Measurements from ENCODE around the gene B3GNT8. TPM values are rescaled to one million over a fixed set of nuclear protein-coding genes. Genes with fewer than 3 reads are reported as not detected.

The B3GNT8 gene
- total and polyA plus RNA-seq, 9 of the 15 experiments (the other 6 are each of a cell fraction or from before 2014, with no cell fraction given), result 0.11 to 2.9 (median 0.65) TPM; not detected in 2

Small RNAs within 50 kb of the gene (small RNA-seq; reads per million reads assigned to genes)
- not detected for gene RF00017

Other genes starting within 250 kb of the B3GNT8 start
Only the 7 nearest of the 13 such genes appear.
- gene TGFB1, start 73.5 kb downstream of the B3GNT8 start, total RNA-seq (2014; rRNA removed), result 18.6 and 25.8 TPM in 2 replicates
- gene TGFB1, start 73.5 kb downstream of the B3GNT8 start, total RNA-seq (2014; rRNA removed; fragmentation: Illumina TruSeq; extraction: Trizol), result 10.4 and 12.3 TPM in 2 replicates
- gene TGFB1, start 73.5 kb downstream of the B3GNT8 start, total RNA-seq (2015; rRNA removed; fragmentation: Illumina TruSeq; extraction: Trizol), result 14.7 and 17.2 TPM in 2 replicates
- gene TGFB1, start 73.5 kb downstream of the B3GNT8 start, total RNA-seq (2021), result 131 and 159 TPM in 2 replicates
- 11.8 and 13.4 TPM in 2 replicates for gene TGFB1, start 73.5 kb downstream of the B3GNT8 start, polyA plus RNA-seq (2011; rRNA removed)
- 45.7 and 64.4 TPM in 2 replicates for gene TGFB1, start 73.5 kb downstream of the B3GNT8 start, polyA plus RNA-seq (2014; fragmentation: Illumina TruSeq; extraction: Trizol)
- under 1 TPM; 0.24 to 0.77 TPM for gene TGFB1, start 73.5 kb downstream of the B3GNT8 start, polyA plus RNA-seq (2014; fragmentation: Nextera tagmentation; extraction: Ambion mirVana)
- 35.2 and 37.8 TPM in 2 replicates for gene TGFB1, start 73.5 kb downstream of the B3GNT8 start, polyA plus RNA-seq (2014; rRNA removed)
- gene B9D2, start 63.2 kb downstream of the B3GNT8 start, total RNA-seq (2014; rRNA removed), result 3.5 and 6.7 TPM in 2 replicates
- gene B9D2, start 63.2 kb downstream of the B3GNT8 start, total RNA-seq (2014; rRNA removed; fragmentation: Illumina TruSeq; extraction: Trizol), result 0.54 and 1.6 TPM in 2 replicates
- gene B9D2, start 63.2 kb downstream of the B3GNT8 start, total RNA-seq (2015; rRNA removed; fragmentation: Illumina TruSeq; extraction: Trizol), result 5.2 and 5.5 TPM in 2 replicates
- 6.0 and 6.9 TPM in 2 replicates for gene B9D2, start 63.2 kb downstream of the B3GNT8 start, total RNA-seq (2021)
- gene B9D2, start 63.2 kb downstream of the B3GNT8 start, polyA plus RNA-seq (2011; rRNA removed), result 2.8 and 5.8 TPM in 2 replicates
- gene B9D2, start 63.2 kb downstream of the B3GNT8 start, polyA plus RNA-seq (2014; fragmentation: Illumina TruSeq; extraction: Trizol), result 2.2 and 3.4 TPM in 2 replicates
- gene B9D2, start 63.2 kb downstream of the B3GNT8 start, polyA plus RNA-seq (2014; fragmentation: Nextera tagmentation; extraction: Ambion mirVana), result 1 to 10 TPM in 1 of 2 experiments, under 1 TPM in 1; 0.83 to 1.4 TPM
- gene B9D2, start 63.2 kb downstream of the B3GNT8 start, polyA plus RNA-seq (2014; rRNA removed), result 3.4 and 3.5 TPM in 2 replicates
- 2.8 and 4.3 TPM in 2 replicates for gene TMEM91, start 50.8 kb downstream of the B3GNT8 start, total RNA-seq (2014; rRNA removed)
- 1.5 and 1.6 TPM in 2 replicates for gene TMEM91, start 50.8 kb downstream of the B3GNT8 start, total RNA-seq (2014; rRNA removed; fragmentation: Illumina TruSeq; extraction: Trizol)
- gene TMEM91, start 50.8 kb downstream of the B3GNT8 start, total RNA-seq (2015; rRNA removed; fragmentation: Illumina TruSeq; extraction: Trizol), result 1.7 and 1.8 TPM in 2 replicates
- gene TMEM91, start 50.8 kb downstream of the B3GNT8 start, total RNA-seq (2021), result 2.3 and 2.7 TPM in 2 replicates
- 3.0 and 3.9 TPM in 2 replicates for gene TMEM91, start 50.8 kb downstream of the B3GNT8 start, polyA plus RNA-seq (2011; rRNA removed)
- 3.0 and 3.1 TPM in 2 replicates for gene TMEM91, start 50.8 kb downstream of the B3GNT8 start, polyA plus RNA-seq (2014; fragmentation: Illumina TruSeq; extraction: Trizol)
- 1 to 10 TPM; 1.2 to 1.8 TPM for gene TMEM91, start 50.8 kb downstream of the B3GNT8 start, polyA plus RNA-seq (2014; fragmentation: Nextera tagmentation; extraction: Ambion mirVana)
- gene TMEM91, start 50.8 kb downstream of the B3GNT8 start, polyA plus RNA-seq (2014; rRNA removed), result 3.1 and 5.2 TPM in 2 replicates
- gene EXOSC5, start 30.0 kb downstream of the B3GNT8 start, total RNA-seq (2014; rRNA removed), result 37.8 and 47.1 TPM in 2 replicates
- gene EXOSC5, start 30.0 kb downstream of the B3GNT8 start, total RNA-seq (2014; rRNA removed; fragmentation: Illumina TruSeq; extraction: Trizol), result 8.6 and 10.9 TPM in 2 replicates
- gene EXOSC5, start 30.0 kb downstream of the B3GNT8 start, total RNA-seq (2015; rRNA removed; fragmentation: Illumina TruSeq; extraction: Trizol), result 32.5 and 35.0 TPM in 2 replicates
- 59.7 and 66.0 TPM in 2 replicates for gene EXOSC5, start 30.0 kb downstream of the B3GNT8 start, total RNA-seq (2021)
- 43.3 and 53.6 TPM in 2 replicates for gene EXOSC5, start 30.0 kb downstream of the B3GNT8 start, polyA plus RNA-seq (2011; rRNA removed)
- gene EXOSC5, start 30.0 kb downstream of the B3GNT8 start, polyA plus RNA-seq (2014; fragmentation: Illumina TruSeq; extraction: Trizol), result 22.3 and 47.3 TPM in 2 replicates
- gene EXOSC5, start 30.0 kb downstream of the B3GNT8 start, polyA plus RNA-seq (2014; fragmentation: Nextera tagmentation; extraction: Ambion mirVana), result 10 to 100 TPM; 15.1 to 41.8 TPM
- gene EXOSC5, start 30.0 kb downstream of the B3GNT8 start, polyA plus RNA-seq (2014; rRNA removed), result 75.5 and 76.1 TPM in 2 replicates
- 44.5 and 52.5 TPM in 2 replicates for gene BCKDHA, start 29.6 kb downstream of the B3GNT8 start, total RNA-seq (2014; rRNA removed)
- gene BCKDHA, start 29.6 kb downstream of the B3GNT8 start, total RNA-seq (2014; rRNA removed; fragmentation: Illumina TruSeq; extraction: Trizol), result 2.0 and 4.8 TPM in 2 replicates
- gene BCKDHA, start 29.6 kb downstream of the B3GNT8 start, total RNA-seq (2015; rRNA removed; fragmentation: Illumina TruSeq; extraction: Trizol), result 10.6 and 14.0 TPM in 2 replicates
- 14.6 and 16.6 TPM in 2 replicates for gene BCKDHA, start 29.6 kb downstream of the B3GNT8 start, total RNA-seq (2021)
- gene BCKDHA, start 29.6 kb downstream of the B3GNT8 start, polyA plus RNA-seq (2011; rRNA removed), result 14.1 and 30.0 TPM in 2 replicates
- gene BCKDHA, start 29.6 kb downstream of the B3GNT8 start, polyA plus RNA-seq (2014; fragmentation: Illumina TruSeq; extraction: Trizol), result 24.0 and 28.8 TPM in 2 replicates
- gene BCKDHA, start 29.6 kb downstream of the B3GNT8 start, polyA plus RNA-seq (2014; fragmentation: Nextera tagmentation; extraction: Ambion mirVana), result 1 to 10 TPM; 4.5 to 6.4 TPM
- gene BCKDHA, start 29.6 kb downstream of the B3GNT8 start, polyA plus RNA-seq (2014; rRNA removed), result 23.0 and 26.9 TPM in 2 replicates
- 39.1 and 43.5 TPM in 2 replicates for gene DMAC2, start 12.5 kb upstream of the B3GNT8 start, total RNA-seq (2014; rRNA removed)
- 33.0 and 34.1 TPM in 2 replicates for gene DMAC2, start 12.5 kb upstream of the B3GNT8 start, total RNA-seq (2014; rRNA removed; fragmentation: Illumina TruSeq; extraction: Trizol)
- gene DMAC2, start 12.5 kb upstream of the B3GNT8 start, total RNA-seq (2015; rRNA removed; fragmentation: Illumina TruSeq; extraction: Trizol), result 43.1 and 43.2 TPM in 2 replicates
- 51.5 and 55.0 TPM in 2 replicates for gene DMAC2, start 12.5 kb upstream of the B3GNT8 start, total RNA-seq (2021)
- 45.3 and 64.1 TPM in 2 replicates for gene DMAC2, start 12.5 kb upstream of the B3GNT8 start, polyA plus RNA-seq (2011; rRNA removed)
- 58.1 and 59.4 TPM in 2 replicates for gene DMAC2, start 12.5 kb upstream of the B3GNT8 start, polyA plus RNA-seq (2014; fragmentation: Illumina TruSeq; extraction: Trizol)
- 10 to 100 TPM; 12.9 to 20.2 TPM for gene DMAC2, start 12.5 kb upstream of the B3GNT8 start, polyA plus RNA-seq (2014; fragmentation: Nextera tagmentation; extraction: Ambion mirVana)
- 61.0 and 61.2 TPM in 2 replicates for gene DMAC2, start 12.5 kb upstream of the B3GNT8 start, polyA plus RNA-seq (2014; rRNA removed)
- not detected in 2 replicates for gene ERICH4, start 15.8 kb upstream of the B3GNT8 start, total RNA-seq (2014; rRNA removed)
- gene ERICH4, start 15.8 kb upstream of the B3GNT8 start, total RNA-seq (2014; rRNA removed; fragmentation: Illumina TruSeq; extraction: Trizol), result not detected in 2 replicates
- gene ERICH4, start 15.8 kb upstream of the B3GNT8 start, total RNA-seq (2015; rRNA removed; fragmentation: Illumina TruSeq; extraction: Trizol), result not detected in 2 replicates
- gene ERICH4, start 15.8 kb upstream of the B3GNT8 start, total RNA-seq (2021), result not detected in 2 replicates
- 0.08 TPM in 1 of 2 replicates, not detected in the other for gene ERICH4, start 15.8 kb upstream of the B3GNT8 start, polyA plus RNA-seq (2011; rRNA removed)
- gene ERICH4, start 15.8 kb upstream of the B3GNT8 start, polyA plus RNA-seq (2014; fragmentation: Illumina TruSeq; extraction: Trizol), result not detected in 2 replicates
- not detected for gene ERICH4, start 15.8 kb upstream of the B3GNT8 start, polyA plus RNA-seq (2014; fragmentation: Nextera tagmentation; extraction: Ambion mirVana)
- not detected in 2 replicates for gene ERICH4, start 15.8 kb upstream of the B3GNT8 start, polyA plus RNA-seq (2014; rRNA removed)

Measured in K562 (cell line).